Right ventricle myocardium inferior (tissue), 1 donor: Measurements from ENCODE around the gene SLC12A1. TPM values are rescaled to one million over a fixed set of nuclear protein-coding genes. Genes with fewer than 3 reads are reported as not detected.

Source experiments
- ATAC-seq: fragments of 200-7000 bp; cut with Tn5 transposase; one replicate; pipeline ENCODE4 v1.9.1; 2020; ENCODE audit warnings: mild to moderate bottlenecking, moderate library complexity
- DNase-seq: peaks from one replicate; pipeline ENCODE4 v3.0.0; 2021; ENCODE audit errors: missing footprints
- intact Hi-C: fragments of 100-400 bp; cut with DNase I; formaldehyde crosslinking; loops from one replicate; pipeline ENCODE4 v1.11.0; 2022
- long read RNA-seq: library from polyadenylated mRNA; unstranded; transcript quantifications from one replicate; pipeline ENCODE4 v2.0.0, GENCODE V29; 2021
- total RNA-seq: library from RNA; stranded (reverse); fragmentation: NEBNext Ultra II Directional; extraction: Animal tissue kit (Norgen Biotek cat#: 25700); gene quantifications from one replicate; pipeline ENCODE4 v1.2.1, GENCODE V29; 2021
- donor health status: DM: no; HTN: yes; CAD: no; lungs with severe emphysema.

SLC12A1 gene
- total RNA-seq = not detected
- long read RNA-seq = 0 reads

- ATAC-seq (no peak), DNase-seq (no peak)
- intact Hi-C loops = no loop called here
Measured at GRCh38 chr15:48205981-48206380, at the start of gene SLC12A1. TSS of gene SLC12A1 (plus strand) at chr15:48206302. CDS start at chr15:48207720, 1,418 bp downstream.

- intact Hi-C loops = no loop called here
- DNase-seq = no peak
- ATAC-seq = no peak
Measured at GRCh38 chr15:48168616-48169015, 37.5 kb upstream of the SLC12A1 start.

GRCh38 chr15:48170981-48171380 is 35.1 kb upstream of the SLC12A1 start:
- intact Hi-C loops = no loop called here
- DNase-seq = no peak
- ATAC-seq = no peak

- DNase-seq (no peak), ATAC-seq (no peak)
- intact Hi-C loops = no loop called here
Measured at GRCh38 chr15:48175126-48175525, 31.0 kb upstream of the SLC12A1 start.

- DNase-seq = no peak
- intact Hi-C loops = no loop called here
Measured at GRCh38 chr15:48176112-48176511, 30.0 kb upstream of the SLC12A1 start.

GRCh38 chr15:48176957-48177356 is 29.1 kb upstream of the SLC12A1 start:
- no peak for DNase-seq
- ATAC-seq = no peak
- intact Hi-C loops = no loop called here

More at GRCh38 chr15:48176112-48176511, 30.0 kb upstream of the SLC12A1 start:
- ATAC-seq = no peak

GRCh38 chr15:48177383-48177765 is 28.7 kb upstream of the SLC12A1 start:
- ATAC-seq (peak; percentile 39), DNase-seq (no peak)
- intact Hi-C loops = no loop called here

GRCh38 chr15:48177766-48178647 is 28.1 kb upstream of the SLC12A1 start, which contains the start of gene MYEF2:
TSS of gene MYEF2 (minus strand) at chr15:48178295. CDS start at chr15:48178237, 58 bp downstream.
- DNase-seq (peak; percentile 74), ATAC-seq (peak; percentile 76)
- intact Hi-C loops = no loop called here

- DNase-seq (no peak), ATAC-seq (no peak)
- intact Hi-C loops = no loop called here
Measured at GRCh38 chr15:48178648-48178931, 27.5 kb upstream of the SLC12A1 start.

- DNase-seq (no peak), ATAC-seq (no peak)
- intact Hi-C loops = no loop called here
Measured at GRCh38 chr15:48182749-48183148, 23.4 kb upstream of the SLC12A1 start.

GRCh38 chr15:48185529-48185928 is 20.6 kb upstream of the SLC12A1 start:
- intact Hi-C loops = no loop called here
- DNase-seq (no peak), ATAC-seq (no peak)

- ATAC-seq = no peak
- DNase-seq = no peak
- intact Hi-C loops = no loop called here
Measured at GRCh38 chr15:48186271-48186670, 19.8 kb upstream of the SLC12A1 start.

GRCh38 chr15:48190932-48191573 is 15.0 kb upstream of the SLC12A1 start:
- intact Hi-C loops = no loop called here
- ATAC-seq (no peak), DNase-seq (no peak)

- ATAC-seq (no peak), DNase-seq (no peak)
- intact Hi-C loops = no loop called here
Measured at GRCh38 chr15:48191574-48192225, 14.4 kb upstream of the SLC12A1 start, which contains the start of gene CTXN2. TSS of gene CTXN2 (plus strand) at chr15:48191665. CDS start at chr15:48201301, 9,636 bp downstream.

- intact Hi-C loops = no loop called here
- DNase-seq (no peak), ATAC-seq (no peak)
Measured at GRCh38 chr15:48202068-48202467, 4.0 kb upstream of the SLC12A1 start.

GRCh38 chr15:48221261-48221660 is 15.2 kb downstream of the SLC12A1 start:
- intact Hi-C loops = no loop called here
- ATAC-seq (no peak), DNase-seq (no peak)

GRCh38 chr15:48221885-48222284 is 15.8 kb downstream of the SLC12A1 start:
- intact Hi-C loops = no loop called here
- DNase-seq (no peak), ATAC-seq (no peak)

- DNase-seq = no peak
- ATAC-seq = no peak
- intact Hi-C loops = no loop called here
Measured at GRCh38 chr15:48222627-48223026, 16.5 kb downstream of the SLC12A1 start.

- intact Hi-C loops = no loop called here
- DNase-seq (no peak), ATAC-seq (no peak)
Measured at GRCh38 chr15:48225771-48226170, 19.7 kb downstream of the SLC12A1 start.

GRCh38 chr15:48230498-48230897 is 24.4 kb downstream of the SLC12A1 start:
- DNase-seq = no peak
- no peak for ATAC-seq
- intact Hi-C loops = no loop called here
